NCI-H2171 treated with DMSO at 0.1 percent for 48 hours (cell line): ENCODE results near the gene ATG16L1.

ENCODE experiments used
- DNase-seq: peaks from one replicate; lab custom pipeline; 2025; lab: John Stamatoyannopoulos, UW

The ATG16L1 gene

DNA sequence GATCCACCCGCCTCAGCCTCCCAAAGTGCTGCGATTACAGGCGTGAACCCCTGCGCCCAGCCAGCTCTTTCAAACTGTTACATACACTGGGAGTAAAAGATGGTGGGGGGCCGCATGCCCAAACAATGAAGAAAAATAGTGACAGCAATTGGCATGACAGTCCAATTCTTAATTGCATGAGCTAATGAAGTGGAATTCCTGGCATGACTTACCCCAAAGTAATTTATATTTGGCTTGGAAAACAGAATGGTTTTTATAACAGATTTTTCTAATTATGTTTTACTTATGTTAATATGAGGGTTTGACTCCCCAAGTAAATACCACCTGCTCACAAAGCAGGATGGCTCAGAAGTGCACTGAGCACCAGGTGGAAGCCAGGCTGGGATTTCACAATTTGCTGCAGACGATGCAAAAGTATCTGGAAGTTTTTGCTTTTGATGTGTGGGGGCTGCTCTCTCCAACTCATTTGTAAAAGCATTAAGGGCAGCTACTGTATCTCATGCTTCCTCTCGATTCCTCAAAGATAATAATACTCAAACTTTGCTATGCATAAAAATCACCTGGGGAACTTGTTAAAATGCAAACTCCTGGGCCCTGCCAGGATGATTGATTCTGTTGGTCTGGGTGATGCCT, 24.0 kb upstream of the ATG16L1 start:
- DNase-seq = no peak

DNA sequence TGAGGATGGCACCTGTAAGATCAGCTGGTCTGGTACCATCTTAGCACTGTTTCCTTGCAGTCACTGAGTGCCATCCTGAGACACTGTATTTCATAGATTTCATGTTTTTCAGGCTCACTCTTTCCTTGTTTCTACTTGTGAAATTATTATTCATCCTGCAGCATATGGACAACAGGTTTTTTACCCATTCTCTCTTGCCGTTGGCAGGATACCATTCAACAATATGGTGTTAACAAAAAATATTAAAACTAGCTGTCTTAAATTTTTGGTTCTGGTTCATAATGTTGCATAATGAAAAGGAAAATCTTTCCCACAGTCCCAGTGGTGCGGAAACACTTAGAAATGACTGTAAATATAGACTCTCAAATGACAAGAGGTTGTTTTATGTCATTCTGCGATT, 23.1 kb upstream of the ATG16L1 start:
- no peak for DNase-seq

- DNase-seq = no peak
Measured at GRCh38 chr2:233233618-233234230, 17.7 kb upstream of the ATG16L1 start.

- DNase-seq = no peak
Measured at GRCh38 chr2:233234264-233234663, 17.2 kb upstream of the ATG16L1 start.

- no peak for DNase-seq
Measured at GRCh38 chr2:233234996-233235395, 16.5 kb upstream of the ATG16L1 start.

GRCh38 chr2:233235977-233236376, 15.5 kb upstream of the ATG16L1 start:
- no peak for DNase-seq

GRCh38 chr2:233236820-233237589, 14.5 kb upstream of the ATG16L1 start:
- DNase-seq = no peak

DNA sequence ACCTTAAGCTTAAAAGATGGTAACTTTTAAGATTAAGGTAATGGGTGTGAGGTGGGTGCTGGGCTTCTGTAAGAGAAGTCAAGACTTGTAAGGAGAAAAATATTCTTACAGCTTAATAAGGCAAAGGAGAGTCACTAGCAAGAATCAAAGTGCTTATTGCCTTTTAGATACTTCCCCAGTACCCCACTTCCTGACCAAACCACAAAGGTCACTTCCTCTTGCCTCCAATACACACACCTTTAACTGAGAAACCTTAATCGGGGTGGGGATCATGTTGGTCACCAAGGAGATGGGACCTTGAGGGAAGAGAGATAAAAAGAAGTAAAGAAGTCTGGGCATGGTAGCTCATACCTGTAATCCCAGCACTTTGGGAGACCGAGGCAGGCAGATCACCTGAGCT, 10.6 kb upstream of the ATG16L1 start:
- no peak for DNase-seq

DNA sequence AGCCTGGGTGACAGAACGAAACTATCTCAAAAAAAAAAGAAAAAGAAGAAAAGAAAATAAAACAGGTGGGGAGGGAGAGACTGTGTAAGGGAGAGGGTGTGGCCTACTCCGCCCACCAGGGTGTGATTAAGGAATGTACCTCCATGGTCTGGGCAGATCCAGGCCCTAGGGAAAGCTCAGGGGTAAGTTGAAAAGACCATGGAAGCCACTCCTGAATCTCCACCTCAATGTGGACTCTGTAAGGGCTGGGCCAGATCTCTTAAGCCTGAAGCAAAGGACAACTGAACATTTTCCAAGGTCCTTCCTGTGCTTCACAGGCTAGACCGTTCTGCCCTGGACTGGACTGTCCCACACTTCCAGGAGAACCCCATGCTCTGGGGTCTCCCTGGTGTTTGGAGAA, 9.7 kb upstream of the ATG16L1 start:
- no peak for DNase-seq

GRCh38 chr2:233242231-233242927, 9.1 kb upstream of the ATG16L1 start:
- no peak for DNase-seq

DNA sequence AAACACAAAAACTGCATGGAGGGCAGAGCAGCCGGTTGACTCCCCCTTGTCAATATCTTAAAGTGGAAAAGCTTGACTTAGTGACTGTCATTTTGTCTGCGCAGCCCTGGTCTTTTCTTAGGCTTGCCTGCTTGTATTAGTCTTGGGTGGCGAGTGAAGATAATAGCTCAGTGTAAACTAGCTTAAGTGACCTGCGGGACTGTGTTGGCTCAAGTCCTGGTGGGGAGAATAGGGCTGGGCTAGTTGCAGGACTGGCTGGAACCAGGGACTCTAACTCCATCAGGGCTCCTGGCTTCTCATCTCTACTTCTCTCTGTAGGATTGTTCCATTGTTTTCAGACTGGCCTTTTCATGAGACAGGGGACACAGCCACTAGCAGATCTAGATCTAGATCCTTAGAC, 8.1 kb upstream of the ATG16L1 start:
- DNase-seq = no peak

GRCh38 chr2:233244818-233245217, 6.7 kb upstream of the ATG16L1 start:
- no peak for DNase-seq

DNA sequence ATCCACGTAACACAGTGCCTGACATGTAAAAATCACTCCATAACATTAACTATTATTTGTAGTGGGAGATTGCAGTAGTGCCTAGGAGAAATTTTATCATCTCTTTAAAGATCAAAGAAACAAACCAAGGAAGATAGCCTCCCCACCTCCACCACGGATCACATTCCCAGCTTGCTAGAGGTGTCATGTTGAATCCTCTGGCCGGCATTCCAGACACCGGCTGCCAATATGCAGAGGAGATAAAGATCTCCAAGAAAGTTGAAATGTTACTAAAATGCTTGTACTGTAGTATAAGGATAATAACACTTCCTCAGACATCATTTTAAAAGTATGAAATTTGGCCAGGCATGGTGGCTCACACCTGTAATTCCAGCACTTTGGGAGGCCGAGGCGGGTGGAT, 6.1 kb upstream of the ATG16L1 start:
- DNase-seq = no peak

DNA sequence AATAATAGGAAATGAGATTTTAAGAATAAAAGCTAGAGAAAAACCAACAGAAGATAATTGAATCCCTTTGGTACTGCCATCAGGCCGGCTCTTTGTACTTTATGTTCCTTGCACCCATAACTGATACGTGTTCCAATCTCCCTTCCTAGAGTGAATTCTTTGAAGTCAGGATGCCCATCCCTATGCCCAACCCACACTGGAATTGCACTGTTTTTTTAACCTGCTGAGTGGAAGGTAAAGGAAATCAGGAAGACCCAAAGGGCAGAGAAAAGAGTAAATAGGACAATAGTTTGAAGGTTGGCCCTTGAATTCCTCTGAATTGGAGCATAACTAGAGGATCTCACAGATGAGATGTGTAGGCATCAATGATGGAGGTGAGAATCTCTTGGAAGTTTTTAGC, 4.4 kb upstream of the ATG16L1 start:
- no peak for DNase-seq

GRCh38 chr2:233247744-233248143, 3.7 kb upstream of the ATG16L1 start:
- DNase-seq = no peak

GRCh38 chr2:233248999-233249398, 2.5 kb upstream of the ATG16L1 start:
- DNase-seq = no peak

DNA sequence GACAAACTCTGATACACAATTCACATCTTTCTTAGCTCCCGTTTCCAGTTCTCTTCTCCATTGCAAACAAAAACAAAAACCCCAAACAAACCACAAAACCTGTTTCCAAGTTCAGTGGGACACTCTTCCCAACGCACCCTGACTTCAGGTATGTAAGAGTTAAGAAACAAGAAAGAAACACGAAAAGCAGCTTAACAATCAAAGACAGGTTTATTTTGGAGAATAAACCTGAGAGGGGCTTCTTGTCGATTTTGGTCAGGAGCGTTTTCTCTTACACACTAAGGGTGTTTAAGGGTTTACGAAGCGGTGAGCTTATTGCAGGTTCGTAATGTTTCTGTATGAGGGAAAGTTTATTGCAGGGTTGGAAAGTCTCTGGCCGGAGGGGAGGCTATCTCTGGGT, 905 bp upstream of the ATG16L1 start:
- DNase-seq = no peak

DNA sequence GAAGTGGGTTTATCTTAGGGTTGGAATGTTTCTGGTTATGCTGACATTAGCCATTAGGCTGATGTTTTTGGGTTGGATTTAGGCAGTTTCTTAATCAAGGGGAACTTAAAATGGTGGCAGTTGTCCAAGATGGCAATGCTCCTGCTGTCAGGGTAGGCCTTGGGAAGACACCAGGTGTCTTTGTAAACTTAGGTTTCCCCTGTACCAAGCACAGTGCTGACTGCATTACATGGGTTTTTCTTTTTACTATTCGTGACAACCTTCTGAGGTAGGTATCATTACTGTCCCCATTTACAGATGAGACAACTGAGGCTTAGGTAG, 528 bp upstream of the ATG16L1 start:
- no peak for DNase-seq

DNA sequence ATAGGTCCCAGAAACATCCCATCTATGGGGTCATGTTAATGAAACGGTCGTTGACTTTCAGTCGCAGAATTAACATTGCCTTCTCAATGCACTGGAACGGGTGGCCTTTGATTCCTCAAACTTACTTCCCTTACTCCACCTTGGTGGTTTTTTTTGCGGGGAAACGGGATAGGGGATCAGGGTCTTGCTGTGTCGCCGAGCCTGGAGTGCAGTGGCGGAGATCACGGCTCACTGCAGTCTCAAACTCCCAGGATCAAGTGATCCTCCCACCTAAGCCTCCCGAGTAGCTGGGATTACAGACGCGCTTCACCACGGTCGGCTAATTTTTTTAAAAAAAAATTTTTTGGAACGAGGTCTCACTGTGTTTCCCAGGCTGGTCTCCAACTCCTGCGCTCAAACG, 754 bp downstream of the ATG16L1 start:
- no peak for DNase-seq

DNA sequence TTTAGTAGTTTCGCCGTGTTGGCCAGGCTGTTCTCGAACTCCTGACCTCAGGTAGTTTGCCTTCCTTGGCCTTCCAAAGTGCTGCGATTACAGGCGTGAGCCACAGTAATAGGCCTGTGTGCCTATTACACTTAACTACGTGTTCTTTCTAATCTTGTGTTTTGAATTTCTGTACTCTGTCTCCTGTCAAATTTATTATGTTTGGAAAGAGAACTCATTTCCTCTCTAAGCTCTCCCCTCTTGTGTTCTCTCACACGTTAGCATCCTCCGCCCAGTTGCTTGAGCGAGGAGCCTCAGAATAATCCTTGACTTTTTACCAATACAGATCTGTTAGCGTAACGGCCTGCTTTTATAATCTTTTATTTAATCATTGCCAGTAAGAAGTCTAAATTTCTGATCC, 3.7 kb downstream of the ATG16L1 start:
- no peak for DNase-seq

GRCh38 chr2:233256048-233256447, 4.6 kb downstream of the ATG16L1 start:
- DNase-seq = no peak

- DNase-seq = no peak
Measured at GRCh38 chr2:233258211-233258610, 6.7 kb downstream of the ATG16L1 start.

GRCh38 chr2:233259730-233260129, 8.3 kb downstream of the ATG16L1 start:
- no peak for DNase-seq
